ENCODE data around the gene PAN3. TPM values are rescaled to one million over a fixed set of nuclear protein-coding genes. Genes with fewer than 3 reads are reported as not detected.
A peak's percentile ranks its signal among the peaks of the same experiment; 100 is the strongest.

Gene PAN3
- total and polyA plus RNA-seq, 2 experiments from 2014 or later = 16.7 to 17.3 TPM

DNA sequence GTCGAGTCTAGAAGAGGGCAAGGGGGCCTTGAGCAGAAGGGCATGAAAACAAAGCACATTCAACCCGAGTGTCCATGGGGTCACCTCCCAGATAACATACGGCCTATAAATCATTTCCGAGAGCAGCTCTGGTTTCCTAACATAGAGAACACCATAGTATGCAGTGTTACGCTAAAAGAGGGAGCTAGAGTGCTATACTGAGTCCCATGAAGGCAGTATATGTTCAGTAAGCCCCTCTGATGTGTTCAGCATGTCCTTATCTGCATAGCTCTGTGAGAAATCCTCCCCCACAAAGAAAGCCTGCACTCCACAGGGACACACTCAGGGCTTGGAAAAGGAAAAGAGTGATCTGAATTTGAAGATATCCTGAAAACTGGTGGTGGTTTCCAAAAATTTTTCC lies 181.2 kb downstream of the PAN3 start:
- no peak for TF ChIP-seq EZH2 (IDR thresholded peaks at IDR 0.05; ENCODE audit: insufficient read depth, poor library complexity, severe bottlenecking)
- no peak for TF ChIP-seq EZH2phosphoT487 (IDR thresholded peaks at IDR 0.05; ENCODE audit: insufficient read depth, low read depth)
- Histone ChIP-seq H3K36me3 (ENCODE audit: low read depth) (no peaks in the 10 kb centered on the region), H3K4me2 (ENCODE audit: unreplicated experiment) (no peak overlapping the region), H3K27me3 (replicated peaks; ENCODE audit: insufficient read depth) (no peaks in the 10 kb centered on the region), H3K9me3 (ENCODE audit: low read depth) (no peaks in the 10 kb centered on the region), H3K27ac (no peak overlapping the region), H3K79me2 (ENCODE audit: insufficient read depth) (no peaks in the 10 kb centered on the region), H3F3A (ENCODE audit: insufficient read depth) (peaks cover 6% of the 10 kb centered on the region; the same call in 1 of the 2 replicates), H3K4me3 (no peak overlapping the region), H3K9ac (no peak overlapping the region), H3K9me2 (ENCODE audit: insufficient read depth) (no peaks in the 10 kb centered on the region), H4K20me1 (ENCODE audit: insufficient read depth) (no peaks in the 10 kb centered on the region), H2AFZ (no peak overlapping the region), H3K4me1 (ENCODE audit: insufficient read depth) (peaks cover 32% of the 10 kb centered on the region)
- 76 to 81% methylated on average over 5 of the region's 5 CpGs for WGBS, 2 experiments (ENCODE audit: low coverage in 1 of 2, low lambda C conversion rate in 2 of 2, missing lambda C conversion rate in 2 of 2)
- DNase-seq = no peak
- in situ Hi-C loops (cut with MboI) = no loop called here

DNA sequence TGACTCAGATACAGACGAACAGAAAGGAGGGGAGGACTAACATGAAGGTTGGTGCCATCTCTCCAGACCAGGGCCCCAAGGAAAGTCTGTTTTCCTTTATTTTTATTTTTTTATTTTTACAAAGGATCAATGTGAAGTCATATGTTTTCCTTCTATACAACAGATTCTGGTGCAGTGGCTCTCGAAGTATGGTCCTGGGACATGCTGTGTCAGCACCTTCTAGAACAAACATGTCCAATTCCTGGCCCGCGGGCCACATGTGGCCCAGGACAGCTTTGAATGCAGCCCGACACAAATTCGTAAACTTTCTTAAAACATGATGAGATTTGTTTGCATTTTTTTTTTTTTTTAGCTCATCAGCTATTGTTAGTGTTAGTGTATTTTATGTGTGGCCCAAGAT lies 181.9 kb downstream of the PAN3 start:
- peaks cover 6% of the 10 kb centered on the region; the same call in 1 of the 2 replicates for H3F3A ChIP-seq (ENCODE audit: insufficient read depth)
- H2AFZ ChIP-seq = no peak overlapping the region
- no peak overlapping the region for H3K4me2 ChIP-seq (ENCODE audit: unreplicated experiment)
- TF ChIP-seq EZH2 (IDR thresholded peaks at IDR 0.05; ENCODE audit: insufficient read depth, poor library complexity, severe bottlenecking) = no peak
- TF ChIP-seq EZH2phosphoT487 (IDR thresholded peaks at IDR 0.05; ENCODE audit: insufficient read depth, low read depth) = no peak
- peaks cover 39% of the 10 kb centered on the region for H3K4me1 ChIP-seq (ENCODE audit: insufficient read depth)
- no peak overlapping the region for H3K4me3 ChIP-seq
- no peaks in the 10 kb centered on the region for H3K79me2 ChIP-seq (ENCODE audit: insufficient read depth)
- 88 to 92% methylated on average over 6 of the region's 6 CpGs for WGBS, 2 experiments (ENCODE audit: low coverage in 1 of 2, low lambda C conversion rate in 2 of 2, missing lambda C conversion rate in 2 of 2)
- H3K36me3 ChIP-seq (ENCODE audit: low read depth) = no peaks in the 10 kb centered on the region
- no peaks in the 10 kb centered on the region for H3K9me3 ChIP-seq (ENCODE audit: low read depth)
- no peaks in the 10 kb centered on the region for H4K20me1 ChIP-seq (ENCODE audit: insufficient read depth)
- no peaks in the 10 kb centered on the region for H3K9me2 ChIP-seq (ENCODE audit: insufficient read depth)
- DNase-seq = no peak
- no peaks in the 10 kb centered on the region for H3K27me3 ChIP-seq (replicated peaks; ENCODE audit: insufficient read depth)
- no peak overlapping the region for H3K27ac ChIP-seq
- no peak overlapping the region for H3K9ac ChIP-seq
- in situ Hi-C loops (cut with MboI) = loop anchor here (5.0 to 10.0 kb wide), 2 partner anchors 317 to 475 kb away; no protein-coding TSS in a partner anchor

DNA sequence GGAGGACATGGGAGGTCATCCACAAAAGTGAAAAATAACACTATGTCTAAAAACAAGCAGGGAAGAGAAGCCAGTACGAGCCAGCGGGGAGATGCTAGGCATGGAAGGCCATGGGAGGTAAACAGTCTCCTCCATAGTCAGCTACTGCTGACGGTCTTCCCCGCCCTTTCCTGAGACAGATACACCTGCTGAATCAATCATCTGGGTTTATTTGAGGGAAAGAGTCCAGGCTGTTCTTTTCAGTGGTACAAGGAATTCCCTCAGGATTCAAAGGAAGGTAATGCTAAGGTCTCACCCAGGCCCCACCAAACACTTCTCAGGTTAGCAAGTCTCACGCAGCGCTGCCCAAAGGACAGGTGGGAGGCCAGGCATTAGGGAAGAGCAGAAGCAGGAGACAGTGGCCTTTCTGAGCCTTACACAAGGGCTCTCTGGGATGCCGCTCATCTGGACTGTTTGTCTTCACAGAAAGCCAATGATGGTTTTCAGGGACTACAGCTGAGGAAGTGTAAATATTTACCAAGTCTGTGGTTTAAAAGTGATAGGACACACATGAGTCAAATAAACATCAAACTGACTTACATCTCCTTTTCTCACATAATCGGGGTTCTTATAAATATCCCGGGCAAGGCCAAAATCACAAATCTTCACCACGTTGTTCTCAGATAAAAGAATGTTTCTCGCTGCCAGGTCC lies 182.7 kb downstream of the PAN3 start:
- Histone ChIP-seq H3K4me3 (no peak overlapping the region), H4K20me1 (ENCODE audit: insufficient read depth) (no peaks in the 10 kb centered on the region), H3K27ac (no peak overlapping the region), H3K9me3 (ENCODE audit: low read depth) (no peaks in the 10 kb centered on the region), H3K79me2 (ENCODE audit: insufficient read depth) (no peaks in the 10 kb centered on the region), H3K9ac (no peak overlapping the region), H3K36me3 (ENCODE audit: low read depth) (no peaks in the 10 kb centered on the region), H3K9me2 (ENCODE audit: insufficient read depth) (no peaks in the 10 kb centered on the region), H3K4me1 (ENCODE audit: insufficient read depth) (peaks cover 43% of the 10 kb centered on the region), H3K4me2 (ENCODE audit: unreplicated experiment) (no peak overlapping the region), H3K27me3 (replicated peaks; ENCODE audit: insufficient read depth) (no peaks in the 10 kb centered on the region), H3F3A (ENCODE audit: insufficient read depth) (peaks cover 6% of the 10 kb centered on the region; the same call in 1 of the 2 replicates), H2AFZ (no peak overlapping the region)
- in situ Hi-C loops (cut with MboI) = loop anchor here (5.0 to 10.0 kb wide), 2 partner anchors 316 to 474 kb away; no protein-coding TSS in a partner anchor
- WGBS, 2 experiments (ENCODE audit: low coverage in 1 of 2, low lambda C conversion rate in 2 of 2, missing lambda C conversion rate in 2 of 2) = 87 to 93% methylated on average over 11 of the region's 11 CpGs
- no peak for DNase-seq
- no peak for TF ChIP-seq EZH2phosphoT487 (IDR thresholded peaks at IDR 0.05; ENCODE audit: insufficient read depth, low read depth)
- TF ChIP-seq EZH2 (IDR thresholded peaks at IDR 0.05; ENCODE audit: insufficient read depth, poor library complexity, severe bottlenecking) = no peak

DNA sequence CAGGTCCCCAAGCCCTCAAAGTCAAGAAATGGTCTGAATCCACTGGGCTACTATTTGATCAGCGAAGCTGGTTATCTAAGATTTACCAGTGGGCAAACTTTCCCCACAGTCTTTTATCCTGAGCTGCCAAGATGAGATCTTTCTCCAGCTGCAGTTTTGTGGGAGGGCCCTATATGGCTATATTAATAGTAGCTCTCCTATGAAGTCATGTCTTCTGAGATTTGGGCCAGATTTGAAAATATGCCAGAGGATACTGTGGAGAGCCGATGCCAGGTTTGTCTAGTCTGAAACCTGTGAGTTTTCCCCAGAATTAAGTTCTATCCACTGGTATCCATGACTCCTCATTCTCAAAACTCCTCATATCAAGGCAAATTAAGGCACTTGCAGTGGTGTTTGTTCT lies 183.4 kb downstream of the PAN3 start:
- H3F3A ChIP-seq (ENCODE audit: insufficient read depth) = peaks cover 6% of the 10 kb centered on the region; the same call in 1 of the 2 replicates

More for the DNA sequence above, 183.4 kb downstream of the PAN3 start:
- no peaks in the 10 kb centered on the region for H3K79me2 ChIP-seq (ENCODE audit: insufficient read depth)
- no peaks in the 10 kb centered on the region for H4K20me1 ChIP-seq (ENCODE audit: insufficient read depth)
- in situ Hi-C loops (cut with MboI) = loop anchor here (5.0 to 10.0 kb wide), 2 partner anchors 316 to 473 kb away; no protein-coding TSS in a partner anchor
- H3K27me3 ChIP-seq (replicated peaks; ENCODE audit: insufficient read depth) = no peaks in the 10 kb centered on the region
- H3K9me2 ChIP-seq (ENCODE audit: insufficient read depth) = no peaks in the 10 kb centered on the region
- H2AFZ ChIP-seq = 0 out of 2 replicates have a peak overlapping the region, but pooled peaks have one; percentile 9
- H3K9me3 ChIP-seq (ENCODE audit: low read depth) = no peaks in the 10 kb centered on the region
- no peak overlapping the region for H3K27ac ChIP-seq
- H3K9ac ChIP-seq = no peak overlapping the region
- WGBS, 2 experiments (ENCODE audit: low coverage in 1 of 2, low lambda C conversion rate in 2 of 2, missing lambda C conversion rate in 2 of 2) = 94 to 100% methylated on average over 2 of the region's 2 CpGs
- DNase-seq = no peak
- H3K4me2 ChIP-seq (ENCODE audit: unreplicated experiment) = peak overlapping the region; percentile 28
- no peak overlapping the region for H3K4me3 ChIP-seq
- peaks cover 44% of the 10 kb centered on the region for H3K4me1 ChIP-seq (ENCODE audit: insufficient read depth)
- H3K36me3 ChIP-seq (ENCODE audit: low read depth) = no peaks in the 10 kb centered on the region
- TF ChIP-seq EZH2phosphoT487 (IDR thresholded peaks at IDR 0.05; ENCODE audit: insufficient read depth, low read depth) (no peak), EZH2 (IDR thresholded peaks at IDR 0.05; ENCODE audit: insufficient read depth, poor library complexity, severe bottlenecking) (no peak)
